Myocyte (in vitro differentiated cells): Measurements from ENCODE around the gene MACROD2. TPM values are rescaled to one million over a fixed set of nuclear protein-coding genes. Genes with fewer than 3 reads are reported as not detected.
"Not testable (repeated sequence)": the region's sequence is repeated elsewhere in the genome, so short reads cannot be mapped to it uniquely, and the experiment has no call there.

ENCODE experiments used
- DNase-seq: peaks from one replicate; pipeline ENCODE4 v3.0.0-alpha.2; 2012; ENCODE audit warnings: low read depth
- total RNA-seq: library from RNA; depleted of rRNA; stranded (reverse); fragments of >200 nt; gene quantifications from 2 replicates; pipeline ENCODE4 v1.2.3, GENCODE V29; 2014

The MACROD2 gene
- total RNA-seq, 1 donor from 2014 or later = 5.3 TPM

GRCh38 chr20:14892782-14893181 is 897.5 kb downstream of the MACROD2 start:
- no peak for DNase-seq

GRCh38 chr20:14896569-14896968 is 901.3 kb downstream of the MACROD2 start:
- DNase-seq = no peak

GRCh38 chr20:14897608-14898007 is 902.3 kb downstream of the MACROD2 start:
- DNase-seq = no peak

GRCh38 chr20:14902432-14903089 is 907.2 kb downstream of the MACROD2 start:
- peak; percentile 26 for DNase-seq

GRCh38 chr20:14906908-14907434 is 911.7 kb downstream of the MACROD2 start:
- DNase-seq = no peak

- no peak for DNase-seq
Measured at GRCh38 chr20:14910126-14910525, 914.8 kb downstream of the MACROD2 start.

GRCh38 chr20:14913896-14914620 is 918.7 kb downstream of the MACROD2 start:
- no peak for DNase-seq

GRCh38 chr20:14914633-14915032 is 919.3 kb downstream of the MACROD2 start:
- DNase-seq = no peak

- no peak for DNase-seq
Measured at GRCh38 chr20:14915356-14915755, 920.0 kb downstream of the MACROD2 start.

- DNase-seq = no peak
Measured at GRCh38 chr20:14916360-14916920, 921.1 kb downstream of the MACROD2 start.

GRCh38 chr20:14918281-14918680 is 923.0 kb downstream of the MACROD2 start:
- no peak for DNase-seq

- no peak for DNase-seq
Measured at GRCh38 chr20:14918976-14919375, 923.7 kb downstream of the MACROD2 start.

- no peak for DNase-seq
Measured at GRCh38 chr20:14919501-14920081, 924.3 kb downstream of the MACROD2 start.

- DNase-seq = no peak
Measured at GRCh38 chr20:14921513-14921912, 926.2 kb downstream of the MACROD2 start.

GRCh38 chr20:14922503-14923267 is 927.4 kb downstream of the MACROD2 start:
- DNase-seq = no peak

GRCh38 chr20:14924433-14924832 is 929.1 kb downstream of the MACROD2 start:
- DNase-seq = no peak

GRCh38 chr20:14925300-14925699 is 930.0 kb downstream of the MACROD2 start:
- no peak for DNase-seq

GRCh38 chr20:14926436-14926835 is 931.1 kb downstream of the MACROD2 start:
- not testable (repeated sequence) for DNase-seq

- no peak for DNase-seq
Measured at GRCh38 chr20:14928083-14928482, 932.8 kb downstream of the MACROD2 start.

GRCh38 chr20:14929388-14929787 is 934.1 kb downstream of the MACROD2 start:
- DNase-seq = no peak

GRCh38 chr20:14932040-14932439 is 936.7 kb downstream of the MACROD2 start:
- DNase-seq = no peak
